Neural progenitor cell (in vitro differentiated cells): ENCODE data around the gene TOLLIP. TPM values are rescaled to one million over a fixed set of nuclear protein-coding genes. Genes with fewer than 3 reads are reported as not detected.

Experiments
- DNase-seq: peaks from one replicate; pipeline ENCODE4 v3.0.0-alpha.2; 2016; ENCODE audit warnings: low spot score
- H2AFZ ChIP-seq: fragments of 200-600 bp; sonication (generic); replicated peaks from 2 replicates; pipeline ENCODE4 v1.6.1; 2016; ENCODE audit warnings: antibody characterized with exemption
- H3F3A ChIP-seq: fragments of 200-600 bp; sonication (generic); 2 replicates; pipeline ENCODE4 v1.6.1; 2016; ENCODE audit warnings: antibody characterized with exemption, low read depth
- H3K27ac ChIP-seq: fragments of 200-600 bp; sonication (generic); 2 replicates; pipeline ENCODE4 v1.5.1; 2016; ENCODE audit warnings: mild to moderate bottlenecking
- H3K27me3 ChIP-seq: fragments of 200-600 bp; sonication (generic); 2 replicates; pipeline ENCODE4 v1.6.1; 2016; ENCODE audit warnings: mild to moderate bottlenecking, moderate library complexity
- H3K36me3 ChIP-seq: fragments of 200-600 bp; sonication (generic); 2 replicates; pipeline ENCODE4 v1.5.1; 2016
- H3K4me1 ChIP-seq: fragments of 200-600 bp; sonication (generic); 2 replicates; pipeline ENCODE4 v1.6.1; 2016; ENCODE audit warnings: mixed run types
- H3K4me2 ChIP-seq: fragments of 200-600 bp; sonication (generic); 2 replicates; pipeline ENCODE4 v1.6.1; 2016
- H3K4me3 ChIP-seq: fragments of 200-600 bp; sonication (generic); 2 replicates; pipeline ENCODE4 v1.5.1; 2016
- H3K79me2 ChIP-seq: fragments of 200-600 bp; sonication (generic); 2 replicates; pipeline ENCODE4 v1.6.1; 2016; ENCODE audit warnings: low read depth
- H3K9ac ChIP-seq: fragments of 200-600 bp; sonication (generic); 2 replicates; pipeline ENCODE4 v1.6.1; 2016
- H3K9me3 ChIP-seq: fragments of 200-600 bp; sonication (generic); 2 replicates; pipeline ENCODE4 v1.5.1; 2016; ENCODE audit warnings: low read depth
- H4K20me1 ChIP-seq: fragments of 200-600 bp; sonication (generic); 2 replicates; pipeline ENCODE4 v1.6.1; 2016; ENCODE audit warnings: low read depth
- H3K27ac Mint-ChIP-seq: 3 replicates; pipeline ENCODE4 v1.8.0; 2021; ENCODE audit warnings: mixed read lengths
- H3K27me3 Mint-ChIP-seq: 2 replicates; pipeline ENCODE4 v1.8.0; 2022; ENCODE audit warnings: low read depth, mild to moderate bottlenecking, inconsistent platforms, moderate library complexity, mixed read lengths; ENCODE audit not compliant: insufficient read depth
- H3K36me3 Mint-ChIP-seq: 3 replicates; pipeline ENCODE4 v1.8.0; 2021; ENCODE audit warnings: mixed read lengths
- H3K4me1 Mint-ChIP-seq: 3 replicates; pipeline ENCODE4 v1.8.0; 2021; ENCODE audit warnings: mixed read lengths
- H3K4me3 Mint-ChIP-seq: 3 replicates; pipeline ENCODE4 v1.8.0; 2021; ENCODE audit warnings: mild to moderate bottlenecking, moderate library complexity, mixed read lengths
- H3K9me3 Mint-ChIP-seq: 3 replicates; pipeline ENCODE4 v1.8.0; 2020; ENCODE audit warnings: mixed read lengths
- CTCF ChIP-seq: fragments of 200-600 bp; sonication (generic); IDR thresholded peaks from 2 replicates; pipeline ENCODE4 v1.5.1; 2017; ENCODE audit warnings: antibody characterized with exemption, mild to moderate bottlenecking
- EZH2 ChIP-seq: fragments of 200-600 bp; sonication (generic); IDR thresholded peaks from 2 replicates; pipeline ENCODE4 v1.6.1; 2017; ENCODE audit warnings: antibody characterized with exemption, mild to moderate bottlenecking, moderate library complexity
- EZH2phosphoT487 ChIP-seq: fragments of 200-600 bp; sonication (generic); IDR thresholded peaks from 2 replicates; pipeline ENCODE4 v1.6.1; 2017; ENCODE audit warnings: antibody characterized with exemption
- total RNA-seq: library from RNA; depleted of rRNA; stranded (reverse); fragments of >200 nt; gene quantifications from 2 replicates; pipeline ENCODE4 v1.2.3, GENCODE V29; 2015; ENCODE audit warnings: low replicate concordance

The TOLLIP gene
- total RNA-seq, 1 donor from 2014 or later, result 8.5 TPM

GRCh38 chr11:1240771-1241170, 68.7 kb downstream of the TOLLIP start:
- H3K36me3 ChIP-seq, result no peaks in the 10 kb centered on the region
- no peaks in the 10 kb centered on the region for H3K4me1 Mint-ChIP-seq
- no peak overlapping the region for H3K27ac Mint-ChIP-seq

GRCh38 chr11:1239596-1240205, 69.7 kb downstream of the TOLLIP start:
- Histone ChIP-seq H3K9ac (no peak overlapping the region), H3K4me1 (no peaks in the 10 kb centered on the region), H3K79me2 (no peaks in the 10 kb centered on the region), H2AFZ (no peak overlapping the region), H3K36me3 (no peaks in the 10 kb centered on the region), H3F3A (no peaks in the 10 kb centered on the region), H3K27ac (no peak overlapping the region), H3K27me3 (no peaks in the 10 kb centered on the region), H3K9me3 (no peaks in the 10 kb centered on the region), H4K20me1 (peaks cover 6% of the 10 kb centered on the region), H3K4me2 (no peak overlapping the region), H3K4me3 (no peak overlapping the region)
- Mint-ChIP-seq H3K4me3 (no peak overlapping the region), H3K27ac (no peak overlapping the region), H3K4me1 (peaks cover 2% of the 10 kb centered on the region), H3K27me3 (peaks cover 11% of the 10 kb centered on the region), H3K9me3 (peaks cover 13% of the 10 kb centered on the region), H3K36me3 (no peaks in the 10 kb centered on the region)
- TF ChIP-seq EZH2 (no peak), EZH2phosphoT487 (no peak), CTCF (no peak)
- DNase-seq, result no peak

More at GRCh38 chr11:1240771-1241170, 68.7 kb downstream of the TOLLIP start:
- no peak for DNase-seq
- peaks cover 13% of the 10 kb centered on the region for H3K27me3 Mint-ChIP-seq
- TF ChIP-seq CTCF (no peak), EZH2 (no peak), EZH2phosphoT487 (no peak)
- H3K36me3 Mint-ChIP-seq, result no peaks in the 10 kb centered on the region
- no peaks in the 10 kb centered on the region for H3K27me3 ChIP-seq
- H3K4me2 ChIP-seq, result no peak overlapping the region
- H3K4me3 ChIP-seq, result no peak overlapping the region
- H3K79me2 ChIP-seq, result no peaks in the 10 kb centered on the region
- H3K9ac ChIP-seq, result no peak overlapping the region
- no peak overlapping the region for H2AFZ ChIP-seq
- H3K9me3 Mint-ChIP-seq, result peaks cover 14% of the 10 kb centered on the region
- no peaks in the 10 kb centered on the region for H3K4me1 ChIP-seq
- no peaks in the 10 kb centered on the region for H3K9me3 ChIP-seq
- no peaks in the 10 kb centered on the region for H3F3A ChIP-seq
- no peak overlapping the region for H3K27ac ChIP-seq
- H4K20me1 ChIP-seq, result peaks cover 6% of the 10 kb centered on the region
- H3K4me3 Mint-ChIP-seq, result no peak overlapping the region

- Histone ChIP-seq H3K4me3 (no peak overlapping the region), H3K27me3 (no peaks in the 10 kb centered on the region), H4K20me1 (peaks cover 6% of the 10 kb centered on the region), H3K79me2 (no peaks in the 10 kb centered on the region), H2AFZ (no peak overlapping the region), H3K36me3 (no peaks in the 10 kb centered on the region), H3K9ac (no peak overlapping the region), H3K9me3 (no peaks in the 10 kb centered on the region), H3K27ac (no peak overlapping the region), H3K4me2 (no peak overlapping the region), H3K4me1 (no peaks in the 10 kb centered on the region), H3F3A (no peaks in the 10 kb centered on the region)
- TF ChIP-seq CTCF, result no peak
- TF ChIP-seq EZH2phosphoT487, result no peak
- TF ChIP-seq EZH2, result no peak
- Mint-ChIP-seq H3K4me1 (peaks cover 2% of the 10 kb centered on the region), H3K27ac (no peak overlapping the region), H3K4me3 (no peak overlapping the region), H3K9me3 (peaks cover 11% of the 10 kb centered on the region), H3K27me3 (peaks cover 11% of the 10 kb centered on the region), H3K36me3 (no peaks in the 10 kb centered on the region)
- DNase-seq, result peak; percentile 86
Measured at GRCh38 chr11:1238767-1239595, 70.5 kb downstream of the TOLLIP start.
